DMS79 treated with DMSO at 0.1 percent for 48 hours (cell line): Measurements from ENCODE around the gene SYNE1.

ENCODE experiments used
- DNase-seq: peaks from one replicate; lab custom pipeline; 2025; lab: John Stamatoyannopoulos, UW

Gene SYNE1

DNA sequence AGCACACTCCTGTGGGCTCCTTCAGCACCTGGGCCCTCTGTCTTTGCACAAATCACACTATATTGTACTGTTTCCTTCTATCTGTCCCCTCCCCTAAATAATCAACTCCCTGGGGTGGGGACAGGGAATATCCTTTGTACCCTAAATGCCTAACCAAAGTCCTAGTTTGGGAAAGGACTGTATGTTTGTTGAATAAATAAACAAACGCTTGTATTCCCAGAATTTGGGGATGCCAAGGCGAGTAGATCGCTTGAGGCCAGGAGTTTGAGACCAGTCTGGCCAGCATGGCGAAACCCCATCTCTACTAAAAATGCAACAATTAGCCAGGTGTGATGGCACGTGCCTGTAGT is 322.7 kb downstream of the SYNE1 start:
- DNase-seq: no peak

DNA sequence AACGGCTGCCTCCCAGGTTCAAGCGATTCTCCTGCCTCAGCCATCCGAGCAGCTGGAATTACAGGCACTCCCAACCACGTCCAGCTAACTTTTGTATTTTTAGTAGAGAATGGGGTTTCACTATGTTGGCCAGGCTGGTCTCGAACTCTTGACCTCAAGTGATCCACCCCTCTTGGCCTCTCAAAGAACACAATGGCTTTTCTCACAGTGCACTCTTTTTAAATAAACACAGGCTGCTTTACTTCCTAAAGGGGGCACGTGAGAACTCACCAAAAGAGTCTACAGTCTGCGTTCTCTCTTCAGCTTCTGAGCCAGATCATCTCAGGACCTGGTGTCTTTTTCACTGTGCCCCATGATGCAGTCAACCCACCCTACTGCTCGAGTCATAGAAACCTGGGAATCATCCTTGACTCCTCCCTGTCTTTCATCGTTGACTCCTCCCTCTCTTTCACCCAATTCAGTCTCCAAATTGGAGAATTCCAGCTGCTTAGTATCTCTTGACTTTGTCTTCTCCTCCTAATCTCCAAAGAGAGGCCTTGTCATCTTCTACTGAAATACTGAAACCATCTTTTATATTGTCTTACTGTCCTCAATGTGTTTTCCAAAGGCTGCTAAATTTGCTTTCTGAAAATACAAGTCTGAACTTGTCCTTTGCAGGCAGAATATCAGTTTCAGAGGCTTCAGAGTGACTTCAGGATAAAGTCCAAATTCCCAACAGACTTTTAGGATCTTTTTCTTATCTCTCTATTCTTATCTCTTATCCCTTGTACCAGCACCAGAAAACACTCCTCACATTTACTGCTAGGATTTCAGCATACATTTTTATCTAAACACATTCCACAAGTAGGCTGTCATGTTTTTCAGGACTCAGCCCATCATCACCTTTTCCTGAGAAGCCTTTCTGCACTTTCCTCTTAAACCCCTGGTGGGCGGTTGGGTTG is 323.4 kb downstream of the SYNE1 start:
- no peak for DNase-seq

DNA sequence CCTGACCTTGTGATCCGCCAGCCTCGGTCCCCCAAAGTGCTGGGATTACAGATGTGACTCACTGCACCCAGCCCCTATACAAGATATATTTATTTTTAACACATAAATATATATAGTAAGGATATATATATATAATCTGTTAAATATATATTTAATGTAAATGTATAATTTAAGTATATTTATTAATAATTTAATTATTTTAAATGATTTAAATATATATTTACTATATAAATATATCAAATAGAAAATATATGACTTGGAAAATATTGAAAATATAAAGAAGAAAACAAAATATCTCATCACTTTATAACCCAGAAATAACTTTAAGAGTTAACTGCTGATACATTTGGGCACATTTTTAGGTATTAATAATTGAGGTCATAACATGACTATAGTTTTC is 324.7 kb downstream of the SYNE1 start:
- DNase-seq: no peak

DNA sequence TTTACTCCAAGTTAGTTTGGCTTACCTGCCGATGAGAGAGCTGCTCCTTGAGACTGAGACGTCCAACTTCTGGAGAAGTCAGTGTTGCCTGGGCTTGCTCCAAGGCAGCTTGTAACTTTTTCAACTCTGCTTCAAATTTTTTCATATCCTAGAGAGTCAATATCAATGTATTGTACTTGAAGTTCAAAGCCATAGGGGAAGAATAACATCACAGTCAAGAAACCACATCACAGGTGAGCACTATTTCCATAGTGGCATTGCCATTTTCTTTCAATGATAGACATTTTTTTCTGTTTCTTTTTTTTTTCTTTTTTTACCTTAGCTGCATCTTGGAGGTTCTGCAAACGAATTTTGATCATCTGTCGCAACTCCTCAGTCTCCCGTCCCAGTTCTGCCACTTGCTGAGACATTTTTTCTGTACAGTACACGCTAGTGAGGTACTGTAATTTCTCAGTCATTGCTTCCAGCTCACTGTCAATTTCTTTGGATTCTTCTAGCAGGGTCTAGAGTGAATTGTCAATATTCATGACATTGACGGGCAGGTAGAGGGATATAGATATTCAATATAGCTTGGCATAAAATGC is 326.7 kb downstream of the SYNE1 start:
- DNase-seq: no peak

GRCh38 chr6:152309648-152310047 is 327.5 kb downstream of the SYNE1 start:
- no peak for DNase-seq

DNA sequence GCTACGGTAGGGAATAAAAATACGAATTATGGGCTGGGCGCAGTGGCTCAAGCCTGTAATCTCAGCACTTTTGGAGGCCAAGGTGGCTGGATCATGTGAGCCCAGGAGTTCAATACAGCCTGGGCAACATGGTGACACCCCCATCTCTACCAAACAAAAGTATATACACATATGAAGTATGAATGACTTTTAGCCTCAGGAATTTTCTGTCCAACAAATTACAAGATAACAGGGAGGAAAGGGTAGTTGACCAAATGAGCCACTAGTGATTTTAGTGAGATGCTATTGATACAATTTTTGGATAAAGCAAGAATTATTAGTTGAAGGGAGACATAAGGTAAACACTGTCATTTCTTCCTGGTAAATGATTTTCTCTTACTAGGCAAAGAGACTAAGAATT is 328.2 kb downstream of the SYNE1 start:
- no peak for DNase-seq

GRCh38 chr6:152308306-152308705 is 328.9 kb downstream of the SYNE1 start:
- no peak for DNase-seq

DNA sequence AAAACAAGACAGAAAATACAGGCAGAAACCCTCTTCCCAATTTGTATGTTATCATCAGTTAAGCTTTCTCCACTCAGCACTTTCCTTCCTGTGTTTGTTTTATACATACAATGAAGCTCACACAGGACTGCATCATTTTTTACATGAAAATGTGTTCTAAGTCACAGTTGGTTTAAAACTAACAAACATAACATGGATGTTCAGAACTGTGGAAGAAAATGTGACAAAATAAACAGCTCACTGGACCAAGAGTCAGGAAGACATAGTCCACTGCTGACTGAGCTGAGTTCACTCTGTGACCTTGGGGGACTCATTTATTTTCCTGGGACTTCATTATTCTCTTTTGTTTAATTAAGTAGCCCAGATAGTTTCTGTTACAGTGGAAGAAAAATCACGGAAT is 331.5 kb downstream of the SYNE1 start:
- DNase-seq: no peak

DNA sequence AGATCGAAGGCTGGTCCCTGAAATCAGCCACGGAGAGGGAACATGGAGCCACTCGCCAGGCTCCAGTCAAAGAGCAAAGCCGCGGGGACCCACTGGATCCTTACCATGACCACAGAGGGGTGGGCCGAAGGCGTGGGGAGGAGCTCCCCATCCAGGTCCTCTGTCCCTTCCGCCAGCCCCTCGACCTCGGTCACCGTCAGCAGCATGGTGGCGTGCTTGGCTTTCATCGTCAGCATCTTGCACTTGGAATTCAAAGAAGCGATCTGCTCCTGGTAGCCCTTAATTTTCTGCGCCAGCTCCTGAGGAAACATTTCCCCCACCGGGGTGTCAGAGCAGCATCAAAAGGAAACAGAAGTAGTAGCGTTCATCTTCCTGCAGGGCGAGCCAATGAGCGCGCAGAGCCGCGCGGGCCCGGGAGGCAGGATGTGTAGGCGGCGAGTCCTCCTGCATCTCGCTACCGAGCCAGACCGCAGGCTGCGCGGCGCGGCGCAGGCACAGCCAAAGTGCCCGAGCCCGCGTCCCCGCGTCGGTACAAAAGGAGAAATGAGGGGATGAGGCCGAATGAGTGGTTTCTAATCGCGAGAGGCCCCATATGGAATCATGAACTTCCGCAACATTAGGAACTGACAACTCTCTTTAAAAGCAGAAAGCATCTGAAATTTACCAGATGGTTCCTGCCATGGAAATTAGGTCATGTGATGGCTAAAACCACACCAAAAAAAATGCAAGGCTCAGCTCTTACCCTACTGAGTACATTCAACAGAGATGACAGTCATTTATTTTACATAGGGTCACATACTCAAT is 335.2 kb downstream of the SYNE1 start:
- peak; percentile 81 for DNase-seq

DNA sequence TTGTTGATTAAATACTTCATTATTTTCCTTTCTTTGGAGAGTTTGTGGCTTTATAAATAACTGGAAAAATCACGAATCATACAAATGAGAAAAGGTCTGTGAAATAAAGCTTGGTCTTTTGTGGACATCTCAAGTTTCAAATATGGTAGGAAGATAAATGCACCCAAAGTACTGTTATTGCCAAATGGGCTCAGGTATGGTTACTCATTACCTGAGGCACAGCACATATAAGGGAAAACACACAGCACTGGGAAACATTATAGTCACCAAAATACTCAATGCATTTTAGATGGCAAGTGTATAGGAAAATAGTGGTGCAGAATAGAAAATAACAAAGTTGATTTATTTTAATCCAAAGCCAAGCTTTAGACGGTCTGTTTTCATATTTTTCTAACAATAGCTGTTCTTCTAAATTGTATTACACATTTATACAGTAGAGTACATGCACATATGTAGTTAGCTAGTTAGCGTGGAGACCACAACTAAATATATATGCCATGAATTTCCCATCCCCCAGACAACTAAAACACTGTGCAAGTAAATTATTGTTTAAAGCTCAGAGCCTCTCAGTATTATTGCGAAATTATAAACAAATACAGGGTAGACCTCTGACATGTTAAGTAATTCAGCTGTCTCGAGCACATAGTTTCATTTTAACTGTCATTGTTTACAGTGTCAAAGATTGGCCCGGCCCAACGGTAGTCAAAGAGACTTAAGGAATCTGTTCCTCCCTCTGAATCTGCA is 336.0 kb downstream of the SYNE1 start:
- no peak for DNase-seq

- DNase-seq: no peak
Measured at GRCh38 chr6:152300517-152300916, 336.6 kb downstream of the SYNE1 start.

GRCh38 chr6:152298848-152299735 is 338.1 kb downstream of the SYNE1 start:
- DNase-seq: no peak

GRCh38 chr6:152298055-152298647 is 339.0 kb downstream of the SYNE1 start:
- no peak for DNase-seq

GRCh38 chr6:152296648-152297376 is 340.4 kb downstream of the SYNE1 start:
- no peak for DNase-seq

DNA sequence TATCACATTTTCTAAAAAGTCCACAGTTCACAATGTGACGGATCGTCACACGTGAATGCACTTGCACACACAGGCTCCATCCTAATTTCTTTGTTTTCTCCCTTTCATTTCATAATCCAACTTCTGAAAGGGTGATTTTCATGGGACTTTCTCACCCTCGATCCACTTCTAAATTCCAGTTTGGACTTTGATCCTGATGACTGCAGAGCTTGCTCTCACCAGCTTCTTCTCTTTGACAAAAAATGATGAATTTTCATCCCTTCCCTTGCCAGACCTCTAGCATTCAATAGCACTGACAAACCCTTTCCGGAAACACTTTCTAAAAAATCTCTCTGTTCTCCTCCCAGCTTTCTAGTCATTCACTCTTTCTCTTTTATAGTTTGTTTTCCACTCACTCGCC is 341.2 kb downstream of the SYNE1 start:
- DNase-seq: no peak

- DNase-seq: no peak
Measured at GRCh38 chr6:152295346-152295745, 341.8 kb downstream of the SYNE1 start.

- DNase-seq: peak; percentile 22
Measured at GRCh38 chr6:152293404-152293803, 343.8 kb downstream of the SYNE1 start.

DNA sequence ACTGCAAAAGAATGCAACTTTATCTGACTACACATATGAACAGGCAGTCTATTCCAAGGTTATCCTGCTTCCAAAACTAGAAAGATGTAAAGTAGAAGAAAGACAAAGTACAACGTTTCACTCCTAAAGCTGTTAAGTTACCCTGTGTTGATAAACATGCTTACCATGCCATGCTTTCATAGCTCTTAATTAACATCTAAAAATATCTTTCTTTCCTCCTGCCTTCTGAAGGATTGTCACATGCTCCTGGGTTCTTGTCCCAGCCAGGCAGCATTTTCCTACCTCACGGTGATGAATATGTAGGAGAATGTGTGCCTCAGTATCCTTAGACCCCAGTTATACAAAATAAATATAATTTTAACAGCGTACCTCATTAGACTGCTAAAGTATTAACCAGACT is 344.6 kb downstream of the SYNE1 start:
- DNase-seq: no peak

DNA sequence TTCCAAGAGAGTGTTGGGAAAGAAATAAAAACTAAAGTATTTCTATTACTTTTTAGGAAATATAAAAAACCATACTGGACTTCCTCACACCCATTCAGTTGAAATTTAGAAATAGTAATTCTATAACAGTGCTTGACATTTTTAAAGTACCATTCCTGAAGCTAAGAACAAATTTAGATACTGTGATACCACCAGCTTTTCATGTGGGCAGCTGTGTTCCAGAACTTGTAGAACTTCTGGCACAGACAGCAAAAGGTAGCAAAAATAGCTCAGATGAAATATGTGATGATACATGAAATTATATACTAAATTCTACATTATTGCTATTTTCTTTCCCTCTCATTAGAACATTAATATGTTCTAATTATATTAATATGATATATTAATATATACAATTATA is 346.5 kb downstream of the SYNE1 start:
- no peak for DNase-seq

- DNase-seq: no peak
Measured at GRCh38 chr6:152277826-152278329, 359.3 kb downstream of the SYNE1 start.
